ENCODE results near the gene MINK1.

- TF ChIP-seq CTCF (conservative IDR thresholded peaks at IDR 0.05) (no peak), EZH2 (IDR thresholded peaks at IDR 0.05; ENCODE audit: low read depth) (no peak)
These were observed 30.2 kb downstream of the MINK1 start for GRCh38 chr17:4863321-4863720.

Measured in PC-9 (cell line).